Trophoblast cell (in vitro differentiated cells and primary cell): ENCODE data around the gene KLC1.

Experiments used
- DNase-seq, 2 donors: peaks; one replicate each; pipeline ENCODE4 v3.0.0-alpha.2; 2016
- H2AFZ ChIP-seq: 2 replicates; pipeline ENCODE4 v1.6.1; 2013; ENCODE audit warnings: low read length, moderate library complexity, mild to moderate bottlenecking; ENCODE audit not compliant: insufficient read depth, poor library complexity
- H2AK5ac ChIP-seq: 2 replicates; pipeline ENCODE4 v1.6.1; 2013; ENCODE audit warnings: mild to moderate bottlenecking, low read length
- H2BK120ac ChIP-seq: 2 replicates; pipeline ENCODE4 v1.6.1; 2013; ENCODE audit warnings: low read length, mild to moderate bottlenecking, moderate library complexity; ENCODE audit not compliant: insufficient read depth, poor library complexity
- H2BK12ac ChIP-seq: 2 replicates; pipeline ENCODE4 v1.6.1; 2013; ENCODE audit warnings: mild to moderate bottlenecking, low read length, moderate library complexity
- H2BK5ac ChIP-seq: 2 replicates; pipeline ENCODE4 v1.6.1; 2013; ENCODE audit warnings: low read length, low read depth, moderate library complexity, mild to moderate bottlenecking; ENCODE audit not compliant: poor library complexity
- H3K14ac ChIP-seq: 2 replicates; pipeline ENCODE4 v1.6.1; 2013; ENCODE audit warnings: mild to moderate bottlenecking, low read length
- H3K18ac ChIP-seq: 2 replicates; pipeline ENCODE4 v1.6.1; 2013; ENCODE audit warnings: mild to moderate bottlenecking, low read length
- H3K23ac ChIP-seq: 2 replicates; pipeline ENCODE4 v1.6.1; 2013; ENCODE audit warnings: low read length
- H3K27ac ChIP-seq: 2 replicates; pipeline ENCODE4 v1.5.1; 2013; ENCODE audit warnings: low read depth, mild to moderate bottlenecking, inconsistent platforms, low read length, moderate library complexity
- H3K27me3 ChIP-seq: 2 replicates; pipeline ENCODE4 v1.6.1; 2013; ENCODE audit warnings: inconsistent platforms, mild to moderate bottlenecking, low read length, moderate library complexity; ENCODE audit not compliant: insufficient read depth
- H3K36me3 ChIP-seq, 2 experiments: 1 replicate in 1 of 2; 2 replicates in 1 of 2; pipeline ENCODE4 v1.6.1; 2013; ENCODE audit warnings: low read length in 2 of 2, mild to moderate bottlenecking in 2 of 2, moderate library complexity in 1 of 2; ENCODE audit not compliant: insufficient read depth in 2 of 2, control insufficient read depth in 1 of 2
- H3K4ac ChIP-seq: 2 replicates; pipeline ENCODE4 v1.6.1; 2013; ENCODE audit warnings: low read depth, mild to moderate bottlenecking, low read length, moderate library complexity
- H3K4me1 ChIP-seq, 2 experiments: 1 replicate in 1 of 2; 2 replicates in 1 of 2; pipeline ENCODE4 v1.6.1; 2013; ENCODE audit warnings: low read length in 2 of 2, mild to moderate bottlenecking in 2 of 2, moderate library complexity in 1 of 2; ENCODE audit not compliant: insufficient read depth in 2 of 2, control insufficient read depth in 1 of 2
- H3K4me2 ChIP-seq: 2 replicates; pipeline ENCODE4 v1.6.1; 2013; ENCODE audit warnings: inconsistent platforms, mild to moderate bottlenecking, low read length, moderate library complexity
- H3K4me3 ChIP-seq: 2 replicates; pipeline ENCODE4 v1.5.1; 2013; ENCODE audit warnings: mild to moderate bottlenecking, low read depth, low read length, inconsistent platforms
- H3K79me1 ChIP-seq: one replicate; pipeline ENCODE4 v1.6.1; 2013; ENCODE audit warnings: low read length
- H3K79me2 ChIP-seq: 2 replicates; pipeline ENCODE4 v1.6.1; 2013; ENCODE audit warnings: low read length, mild to moderate bottlenecking; ENCODE audit not compliant: control insufficient read depth, insufficient read depth, poor library complexity
- H3K9ac ChIP-seq: 2 replicates; pipeline ENCODE4 v1.6.1; 2013; ENCODE audit warnings: mild to moderate bottlenecking, low read length
- H3K9me3 ChIP-seq: 2 replicates; pipeline ENCODE4 v1.6.1; 2013; ENCODE audit warnings: low read depth, mild to moderate bottlenecking, control low read depth, inconsistent platforms, low read length; ENCODE audit not compliant: insufficient read depth
- H4K12ac ChIP-seq: 2 replicates; pipeline ENCODE4 v1.6.1; 2013; ENCODE audit warnings: low read depth, mild to moderate bottlenecking, low read length, moderate library complexity
- H4K8ac ChIP-seq: 2 replicates; pipeline ENCODE4 v1.6.1; 2013; ENCODE audit warnings: low read depth, mild to moderate bottlenecking, low read length, moderate library complexity
- H4K91ac ChIP-seq: one replicate; pipeline ENCODE4 v1.6.1; 2013; ENCODE audit warnings: low read depth, mild to moderate bottlenecking, low read length, moderate library complexity
- whole genome bisulfite sequencing: extraction: QIAGEN DNeasy Blood & Tissue Kit; methylation state at CpG from one replicate; pipeline ENCODE4 v1.1.7; 2013; ENCODE audit warnings: missing lambda C conversion rate; ENCODE audit not compliant: insufficient read length, insufficient coverage; ENCODE audit errors: extremely low coverage; 5-methylcytosine and 5-hydroxymethylcytosine counted together

KLC1 gene

GRCh38 chr14:103629503-103630121, 601 bp downstream of the KLC1 start:
- peak overlapping the region; percentile 100 for H3K4me3 ChIP-seq
- peaks cover 17% of the 10 kb centered on the region for H3K79me1 ChIP-seq
- peak overlapping the region; percentile 99 for H3K4ac ChIP-seq
- H4K8ac ChIP-seq: peak overlapping the region; percentile 95
- no peaks in the 10 kb centered on the region for H3K9me3 ChIP-seq
- H3K4me1 ChIP-seq: peaks cover 9 to 16% of the 10 kb centered on the region in 2 experiments
- no peak overlapping the region for H3K23ac ChIP-seq
- H2BK12ac ChIP-seq: peak overlapping the region; percentile 53
- peak overlapping the region; percentile 92 for H2BK5ac ChIP-seq
- H3K18ac ChIP-seq: peak overlapping the region; percentile 100
- peak overlapping the region; percentile 100 for H4K12ac ChIP-seq
- H2AK5ac ChIP-seq: peak overlapping the region; percentile 98
- peak overlapping the region; percentile 100 for H3K14ac ChIP-seq
- DNase-seq: peak; percentile 23 to 60
- peak overlapping the region; percentile 98 for H4K91ac ChIP-seq
- peak overlapping the region; percentile 94 for H3K27ac ChIP-seq
- H3K36me3 ChIP-seq: peaks cover 5 to 8% of the 10 kb centered on the region in 2 experiments
- H2BK120ac ChIP-seq: peak overlapping the region; percentile 96
- H2AFZ ChIP-seq: peak overlapping the region; percentile 98
- H3K4me2 ChIP-seq: peak overlapping the region; percentile 80
- no peaks in the 10 kb centered on the region for H3K27me3 ChIP-seq
- peak overlapping the region; percentile 99 for H3K9ac ChIP-seq
- WGBS: no CpG with 5 or more reads among the region's 71 CpGs
- peaks cover 28% of the 10 kb centered on the region for H3K79me2 ChIP-seq

GRCh38 chr14:103630364-103631108, 1.5 kb downstream of the KLC1 start:
- no peak overlapping the region for H2BK120ac ChIP-seq
- H3K23ac ChIP-seq: no peak overlapping the region
- H3K27ac ChIP-seq: no peak overlapping the region
- DNase-seq: peak; percentile 14 to 64
- H2AFZ ChIP-seq: no peak overlapping the region
- H3K9ac ChIP-seq: no peak overlapping the region
- no peak overlapping the region for H4K12ac ChIP-seq
- H4K91ac ChIP-seq: no peak overlapping the region
- H3K4me2 ChIP-seq: peak overlapping the region; percentile 24
- no peaks in the 10 kb centered on the region for H3K9me3 ChIP-seq
- H3K14ac ChIP-seq: no peak overlapping the region
- H2AK5ac ChIP-seq: no peak overlapping the region
- H3K79me1 ChIP-seq: peaks cover 17% of the 10 kb centered on the region
- H3K27me3 ChIP-seq: no peaks in the 10 kb centered on the region
- peaks cover 28% of the 10 kb centered on the region for H3K79me2 ChIP-seq
- H3K4ac ChIP-seq: peak overlapping the region; percentile 94
- H2BK5ac ChIP-seq: no peak overlapping the region
- no peak overlapping the region for H3K18ac ChIP-seq
- H3K36me3 ChIP-seq: peaks cover 5 to 8% of the 10 kb centered on the region in 2 experiments
- WGBS: no CpG with 5 or more reads among the region's 5 CpGs
- H4K8ac ChIP-seq: no peak overlapping the region
- H3K4me3 ChIP-seq: no peak overlapping the region
- H3K4me1 ChIP-seq: peaks cover 9 to 12% of the 10 kb centered on the region in 2 experiments
- H2BK12ac ChIP-seq: no peak overlapping the region

- Histone ChIP-seq H4K12ac (no peak overlapping the region), H3K18ac (no peak overlapping the region), H2BK5ac (no peak overlapping the region), H4K8ac (no peak overlapping the region), H3K23ac (no peak overlapping the region), H2AFZ (peak overlapping the region; percentile 17), H3K4me3 (no peak overlapping the region), H3K4ac (peak overlapping the region; percentile 93), H3K9ac (no peak overlapping the region), H3K4me2 (no peak overlapping the region), H2BK12ac (no peak overlapping the region), H4K91ac (no peak overlapping the region), H3K27me3 (no peaks in the 10 kb centered on the region), H3K9me3 (no peaks in the 10 kb centered on the region), H2AK5ac (no peak overlapping the region), H3K14ac (no peak overlapping the region), H2BK120ac (no peak overlapping the region), H3K36me3 (peaks cover 10 to 14% of the 10 kb centered on the region in 2 experiments), H3K27ac (no peak overlapping the region), H3K79me1 (peaks cover 15% of the 10 kb centered on the region), H3K4me1 (peaks cover 5 to 6% of the 10 kb centered on the region in 2 experiments), H3K79me2 (peaks cover 31% of the 10 kb centered on the region)
- no peak for DNase-seq
- no CpG with 5 or more reads among the region's 1 CpG for WGBS
Observed at GRCh38 chr14:103633391-103633790, 4.4 kb downstream of the KLC1 start.

- H3K4me3 ChIP-seq: no peak overlapping the region
- no peaks in the 10 kb centered on the region for H3K9me3 ChIP-seq
- H3K27ac ChIP-seq: no peak overlapping the region
- H3K9ac ChIP-seq: no peak overlapping the region
- H4K12ac ChIP-seq: no peak overlapping the region
- peaks cover 10 to 14% of the 10 kb centered on the region in 2 experiments for H3K36me3 ChIP-seq
- H3K79me2 ChIP-seq: peaks cover 25% of the 10 kb centered on the region
- no peak overlapping the region for H3K14ac ChIP-seq
- no peak overlapping the region for H2BK120ac ChIP-seq
- DNase-seq: no peak
- H3K4me1 ChIP-seq: peaks cover 3 to 5% of the 10 kb centered on the region in 2 experiments
- peaks cover 8% of the 10 kb centered on the region for H3K79me1 ChIP-seq
- no peak overlapping the region for H3K18ac ChIP-seq
- H3K23ac ChIP-seq: no peak overlapping the region
- H2AFZ ChIP-seq: peak overlapping the region; percentile 45
- no peak overlapping the region for H2BK12ac ChIP-seq
- H2BK5ac ChIP-seq: no peak overlapping the region
- peak overlapping the region; percentile 95 for H3K4ac ChIP-seq
- no peak overlapping the region for H3K4me2 ChIP-seq
- no peak overlapping the region for H4K91ac ChIP-seq
- no peaks in the 10 kb centered on the region for H3K27me3 ChIP-seq
- H4K8ac ChIP-seq: no peak overlapping the region
- H2AK5ac ChIP-seq: no peak overlapping the region
- WGBS: no CpG with 5 or more reads among the region's 4 CpGs
Observed at GRCh38 chr14:103634156-103634555, 5.1 kb downstream of the KLC1 start.
